ENCODE results near the gene OLFM1.

The OLFM1 gene

GRCh38 chr9:135093111-135093510, 5.6 kb downstream of the OLFM1 start:
- no peak for DNase-seq

GRCh38 chr9:135093911-135094584, 6.6 kb downstream of the OLFM1 start:
- no peak for DNase-seq

GRCh38 chr9:135095470-135096407, 8.3 kb downstream of the OLFM1 start:
- no peak for DNase-seq

GRCh38 chr9:135096408-135096895, 9.0 kb downstream of the OLFM1 start:
- no peak for DNase-seq

- DNase-seq = no peak
Measured at GRCh38 chr9:135098400-135099105, 11.1 kb downstream of the OLFM1 start.

GRCh38 chr9:135099574-135099973, 12.1 kb downstream of the OLFM1 start:
- no peak for DNase-seq

- no peak for DNase-seq
Measured at GRCh38 chr9:135100241-135100681, 12.8 kb downstream of the OLFM1 start.

- DNase-seq = no peak
Measured at GRCh38 chr9:135100725-135101410, 13.4 kb downstream of the OLFM1 start.

- DNase-seq = no peak
Measured at GRCh38 chr9:135101486-135101885, 14.0 kb downstream of the OLFM1 start.

- no peak for DNase-seq
Measured at GRCh38 chr9:135101926-135102325, 14.5 kb downstream of the OLFM1 start.

GRCh38 chr9:135102331-135102730, 14.9 kb downstream of the OLFM1 start:
- DNase-seq = no peak

GRCh38 chr9:135103001-135103446, 15.6 kb downstream of the OLFM1 start:
- no peak for DNase-seq

- no peak for DNase-seq
Measured at GRCh38 chr9:135103931-135104639, 16.6 kb downstream of the OLFM1 start.

- no peak for DNase-seq
Measured at GRCh38 chr9:135104761-135105160, 17.3 kb downstream of the OLFM1 start.

GRCh38 chr9:135105211-135105745, 17.8 kb downstream of the OLFM1 start:
- no peak for DNase-seq

GRCh38 chr9:135105938-135106491, 18.5 kb downstream of the OLFM1 start:
- no peak for DNase-seq

- no peak for DNase-seq
Measured at GRCh38 chr9:135106551-135107270, 19.2 kb downstream of the OLFM1 start.

GRCh38 chr9:135107581-135108235, 20.2 kb downstream of the OLFM1 start:
- DNase-seq = no peak

- DNase-seq = no peak
Measured at GRCh38 chr9:135108831-135109510, 21.5 kb downstream of the OLFM1 start.
